ENCODE measurements around the gene NDUFS6.

- no peak for TF ChIP-seq CTCF (IDR thresholded peaks at IDR 0.05)
- no peak for TF ChIP-seq POLR2A (IDR thresholded peaks at IDR 0.05)
These were observed 18.6 kb upstream of the NDUFS6 start for GRCh38 chr5:1782385-1783215.

All from heart left ventricle (tissue), 13 donors.